HL-60 (cell line): ENCODE results near the gene SLCO1A2.

Experiments used
- TF ChIP-seq, protein P1 (sequence below): IDR thresholded peaks from one replicate; pipeline ENCODE4 v1.5.1; 2011; ENCODE audit warnings: low read length, control low read depth, inconsistent platforms; ENCODE audit not compliant: insufficient read depth
- TF ChIP-seq, protein P2 (sequence below): IDR thresholded peaks from 2 replicates; pipeline ENCODE4 v1.6.1; 2012; ENCODE audit warnings: low read depth; ENCODE audit not compliant: insufficient replicate concordance

GRCh38 chr12:21384261-21384660 lies 49.5 kb upstream of the SLCO1A2 start:
- TF ChIP-seq, protein P1, sequence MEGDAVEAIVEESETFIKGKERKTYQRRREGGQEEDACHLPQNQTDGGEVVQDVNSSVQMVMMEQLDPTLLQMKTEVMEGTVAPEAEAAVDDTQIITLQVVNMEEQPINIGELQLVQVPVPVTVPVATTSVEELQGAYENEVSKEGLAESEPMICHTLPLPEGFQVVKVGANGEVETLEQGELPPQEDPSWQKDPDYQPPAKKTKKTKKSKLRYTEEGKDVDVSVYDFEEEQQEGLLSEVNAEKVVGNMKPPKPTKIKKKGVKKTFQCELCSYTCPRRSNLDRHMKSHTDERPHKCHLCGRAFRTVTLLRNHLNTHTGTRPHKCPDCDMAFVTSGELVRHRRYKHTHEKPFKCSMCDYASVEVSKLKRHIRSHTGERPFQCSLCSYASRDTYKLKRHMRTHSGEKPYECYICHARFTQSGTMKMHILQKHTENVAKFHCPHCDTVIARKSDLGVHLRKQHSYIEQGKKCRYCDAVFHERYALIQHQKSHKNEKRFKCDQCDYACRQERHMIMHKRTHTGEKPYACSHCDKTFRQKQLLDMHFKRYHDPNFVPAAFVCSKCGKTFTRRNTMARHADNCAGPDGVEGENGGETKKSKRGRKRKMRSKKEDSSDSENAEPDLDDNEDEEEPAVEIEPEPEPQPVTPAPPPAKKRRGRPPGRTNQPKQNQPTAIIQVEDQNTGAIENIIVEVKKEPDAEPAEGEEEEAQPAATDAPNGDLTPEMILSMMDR, result no peak
- TF ChIP-seq, protein P2, sequence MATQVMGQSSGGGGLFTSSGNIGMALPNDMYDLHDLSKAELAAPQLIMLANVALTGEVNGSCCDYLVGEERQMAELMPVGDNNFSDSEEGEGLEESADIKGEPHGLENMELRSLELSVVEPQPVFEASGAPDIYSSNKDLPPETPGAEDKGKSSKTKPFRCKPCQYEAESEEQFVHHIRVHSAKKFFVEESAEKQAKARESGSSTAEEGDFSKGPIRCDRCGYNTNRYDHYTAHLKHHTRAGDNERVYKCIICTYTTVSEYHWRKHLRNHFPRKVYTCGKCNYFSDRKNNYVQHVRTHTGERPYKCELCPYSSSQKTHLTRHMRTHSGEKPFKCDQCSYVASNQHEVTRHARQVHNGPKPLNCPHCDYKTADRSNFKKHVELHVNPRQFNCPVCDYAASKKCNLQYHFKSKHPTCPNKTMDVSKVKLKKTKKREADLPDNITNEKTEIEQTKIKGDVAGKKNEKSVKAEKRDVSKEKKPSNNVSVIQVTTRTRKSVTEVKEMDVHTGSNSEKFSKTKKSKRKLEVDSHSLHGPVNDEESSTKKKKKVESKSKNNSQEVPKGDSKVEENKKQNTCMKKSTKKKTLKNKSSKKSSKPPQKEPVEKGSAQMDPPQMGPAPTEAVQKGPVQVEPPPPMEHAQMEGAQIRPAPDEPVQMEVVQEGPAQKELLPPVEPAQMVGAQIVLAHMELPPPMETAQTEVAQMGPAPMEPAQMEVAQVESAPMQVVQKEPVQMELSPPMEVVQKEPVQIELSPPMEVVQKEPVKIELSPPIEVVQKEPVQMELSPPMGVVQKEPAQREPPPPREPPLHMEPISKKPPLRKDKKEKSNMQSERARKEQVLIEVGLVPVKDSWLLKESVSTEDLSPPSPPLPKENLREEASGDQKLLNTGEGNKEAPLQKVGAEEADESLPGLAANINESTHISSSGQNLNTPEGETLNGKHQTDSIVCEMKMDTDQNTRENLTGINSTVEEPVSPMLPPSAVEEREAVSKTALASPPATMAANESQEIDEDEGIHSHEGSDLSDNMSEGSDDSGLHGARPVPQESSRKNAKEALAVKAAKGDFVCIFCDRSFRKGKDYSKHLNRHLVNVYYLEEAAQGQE, result no peak
